GM12891 (cell line): ENCODE data around the gene TMPRSS5.
"Not testable (repeated sequence)": the region's sequence is repeated elsewhere in the genome, so short reads cannot be mapped to it uniquely, and the experiment has no call there.

ENCODE experiments used
- POLR2A ChIP-seq: IDR thresholded peaks from 2 replicates; pipeline ENCODE4 v1.6.1; 2011; ENCODE audit warnings: low read depth, low read length, control low read depth
- POLR2AphosphoS5 ChIP-seq: IDR thresholded peaks from 2 replicates; pipeline ENCODE4 v1.6.1; 2011; ENCODE audit warnings: low read depth, low read length, control low read depth
- SPI1 ChIP-seq: IDR thresholded peaks from 2 replicates; pipeline ENCODE4 v1.6.1; 2011; ENCODE audit warnings: low read depth, low read length, control low read depth

GRCh38 chr11:113703551-113703950, 2.6 kb downstream of the TMPRSS5 start:
- TF ChIP-seq POLR2A, POLR2AphosphoS5, SPI1: not testable (repeated sequence)
